CD4-positive, alpha-beta memory T cell (primary cell): ENCODE results near the gene VRTN. TPM values are rescaled to one million over a fixed set of nuclear protein-coding genes. Genes with fewer than 3 reads are reported as not detected.
"Not testable (repeated sequence)": the region's sequence is repeated elsewhere in the genome, so short reads cannot be mapped to it uniquely, and the experiment has no call there.

Source experiments
- CTCF ChIA-PET: fragments of 350-600 bp; sonication (Branson Sonifier 250); formaldehyde crosslinking; loops from one replicate; lab custom pipeline; 2021; ENCODE audit warnings: inconsistent platforms; ENCODE audit not compliant: partially characterized antibody; lab: Charles Lee
- POLR2A ChIA-PET: fragments of 350-600 bp; sonication (Branson Sonifier 250); formaldehyde crosslinking; loops from one replicate; lab custom pipeline; 2021; ENCODE audit not compliant: partially characterized antibody; lab: Charles Lee
- DNase-seq, 5 donors: peaks; one replicate each; pipeline versions ENCODE4 v3.0.0 to v3.0.0-alpha.2; 2020 to 2022; ENCODE audit warnings: mixed read lengths in 1 of 5
- H3K27ac ChIP-seq: one replicate; pipeline ENCODE4 v1.7.0; 2013; ENCODE audit warnings: low read depth, low read length
- H3K27me3 ChIP-seq: 2 replicates; pipeline ENCODE4 v1.7.0; 2013; ENCODE audit warnings: mild to moderate bottlenecking, low read length, moderate library complexity; ENCODE audit not compliant: insufficient read depth
- H3K36me3 ChIP-seq: 2 replicates; pipeline ENCODE4 v1.7.0; 2013; ENCODE audit warnings: mild to moderate bottlenecking, low read length, moderate library complexity; ENCODE audit not compliant: insufficient read depth
- H3K4me1 ChIP-seq: 2 replicates; pipeline ENCODE4 v1.7.0; 2013; ENCODE audit warnings: mild to moderate bottlenecking, low read length, moderate library complexity; ENCODE audit not compliant: insufficient read depth
- H3K4me3 ChIP-seq, 2 donors: one replicate each; pipeline ENCODE4 v1.7.0; 2013; ENCODE audit warnings: low read length in 2 of 2, mild to moderate bottlenecking in 1 of 2
- H3K9me3 ChIP-seq, 2 donors: one replicate each; pipeline ENCODE4 v1.7.0; 2013; ENCODE audit warnings: low read length in 2 of 2, control low read depth in 1 of 2; ENCODE audit not compliant: control insufficient read depth in 1 of 2
- H3K27ac Mint-ChIP-seq, 7 donors: one replicate each; pipeline ENCODE4 v1.8.0; 2020 to 2021; ENCODE audit warnings: mixed read lengths in 7 of 7, mild to moderate bottlenecking in 6 of 7, inconsistent platforms in 3 of 7, moderate library complexity in 3 of 7
- H3K27me3 Mint-ChIP-seq, 2 donors: one replicate each; pipeline ENCODE4 v1.8.0; 2020 to 2021; ENCODE audit warnings: mixed read lengths in 2 of 2
- H3K36me3 Mint-ChIP-seq, 2 donors: one replicate each; pipeline ENCODE4 v1.8.0; 2020 to 2021; ENCODE audit warnings: mixed read lengths in 2 of 2, inconsistent platforms in 1 of 2, mild to moderate bottlenecking in 1 of 2
- H3K4me1 Mint-ChIP-seq, 4 donors: one replicate each; pipeline ENCODE4 v1.8.0; 2020 to 2021; ENCODE audit warnings: mixed read lengths in 4 of 4, mild to moderate bottlenecking in 1 of 4
- H3K4me3 Mint-ChIP-seq, 8 donors: one replicate each; pipeline ENCODE4 v1.8.0; 2020 to 2021; ENCODE audit warnings: mixed read lengths in 8 of 8, mild to moderate bottlenecking in 7 of 8, moderate library complexity in 6 of 8, inconsistent platforms in 3 of 8
- H3K9me3 Mint-ChIP-seq, 8 donors: one replicate each; pipeline ENCODE4 v1.8.0; 2020 to 2021; ENCODE audit warnings: mixed read lengths in 8 of 8, mild to moderate bottlenecking in 5 of 8, inconsistent platforms in 3 of 8, moderate library complexity in 1 of 8
- intact Hi-C: fragments of 100-400 bp; cut with micrococcal nuclease; formaldehyde crosslinking; loops from one replicate; pipeline ENCODE4 v1.15.1; 2023
- polyA plus RNA-seq, 2 donors: library from polyadenylated mRNA; unstranded; fragments of 300-500 nt; fragmentation: Illumina TruSeq; gene quantifications; one replicate each; pipeline ENCODE4 v1.2.3, GENCODE V29; 2021
- total RNA-seq, 2 experiments: library from RNA; stranded (reverse); gene quantifications; one replicate each; pipeline ENCODE4 v1.2.3, GENCODE V29; 2021

Gene VRTN
- total and polyA plus RNA-seq, 4 experiments from 2014 or later: not detected

DNA sequence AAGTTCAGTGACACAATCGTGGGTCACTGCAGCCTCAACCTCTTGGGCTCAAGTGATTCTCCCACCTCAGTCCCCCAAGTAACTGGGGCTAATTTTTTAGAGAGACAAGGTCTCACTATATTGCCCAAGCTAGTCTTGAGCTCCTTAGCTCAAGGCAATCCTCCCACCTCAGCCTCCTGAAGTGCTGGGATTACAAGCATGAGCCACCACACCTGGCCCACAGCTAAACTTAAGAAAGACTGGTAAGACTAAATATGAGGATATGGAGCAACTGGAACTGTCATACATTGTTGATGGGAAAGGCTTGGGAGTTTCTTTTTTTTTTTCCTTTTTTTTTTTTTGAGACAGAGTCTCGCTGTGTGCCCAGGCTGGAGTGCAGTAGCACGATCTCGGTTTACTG is 34.0 kb downstream of the VRTN start:
- Histone ChIP-seq H3K4me1 (no peaks in the 10 kb centered on the region), H3K9me3 (no peaks in the 10 kb centered on the region), H3K4me3 (no peak overlapping the region), H3K36me3 (no peaks in the 10 kb centered on the region), H3K27me3 (no peaks in the 10 kb centered on the region), H3K27ac (no peak overlapping the region)
- CTCF ChIA-PET: no interaction called here
- no peak for DNase-seq
- Mint-ChIP-seq H3K4me3 (no peak overlapping the region), H3K27ac (no peak overlapping the region), H3K9me3 (no peaks in the 10 kb centered on the region), H3K27me3 (peaks cover 0 to 2% of the 10 kb centered on the region in 2 donors), H3K36me3 (no peaks in the 10 kb centered on the region), H3K4me1 (no peaks in the 10 kb centered on the region)
- POLR2A ChIA-PET: no interaction called here
- intact Hi-C loops: no loop called here

GRCh38 chr14:74389980-74390379 is 41.7 kb downstream of the VRTN start:
- Histone ChIP-seq H3K36me3 (no peaks in the 10 kb centered on the region), H3K9me3 (no peaks in the 10 kb centered on the region), H3K27me3 (no peaks in the 10 kb centered on the region), H3K4me3 (no peak overlapping the region), H3K27ac (no peak overlapping the region), H3K4me1 (no peaks in the 10 kb centered on the region)
- intact Hi-C loops: no loop called here
- no peaks in the 10 kb centered on the region for H3K4me1 Mint-ChIP-seq
- ChIA-PET CTCF (no interaction called here), POLR2A (no interaction called here)
- H3K27me3 Mint-ChIP-seq: peaks cover 13 to 16% of the 10 kb centered on the region in 2 donors
- peak overlapping the region in 1 of 7 donors; percentile 78 for H3K27ac Mint-ChIP-seq
- no peaks in the 10 kb centered on the region for H3K9me3 Mint-ChIP-seq
- no peaks in the 10 kb centered on the region for H3K36me3 Mint-ChIP-seq
- DNase-seq: no peak
- H3K4me3 Mint-ChIP-seq: no peak overlapping the region

- H3K4me1 Mint-ChIP-seq, H3K36me3 Mint-ChIP-seq, H3K4me3 Mint-ChIP-seq, CTCF ChIA-PET, H3K27ac Mint-ChIP-seq, POLR2A ChIA-PET, intact Hi-C loops, H3K4me3 ChIP-seq, H3K4me1 ChIP-seq, H3K9me3 Mint-ChIP-seq, DNase-seq, H3K27ac ChIP-seq, H3K27me3 ChIP-seq, H3K9me3 ChIP-seq, H3K36me3 ChIP-seq: not testable (repeated sequence)
- H3K27me3 Mint-ChIP-seq: peaks cover 13 to 17% of the 10 kb centered on the region in 2 donors
These were observed 42.2 kb downstream of the VRTN start for GRCh38 chr14:74390505-74390904.

DNA sequence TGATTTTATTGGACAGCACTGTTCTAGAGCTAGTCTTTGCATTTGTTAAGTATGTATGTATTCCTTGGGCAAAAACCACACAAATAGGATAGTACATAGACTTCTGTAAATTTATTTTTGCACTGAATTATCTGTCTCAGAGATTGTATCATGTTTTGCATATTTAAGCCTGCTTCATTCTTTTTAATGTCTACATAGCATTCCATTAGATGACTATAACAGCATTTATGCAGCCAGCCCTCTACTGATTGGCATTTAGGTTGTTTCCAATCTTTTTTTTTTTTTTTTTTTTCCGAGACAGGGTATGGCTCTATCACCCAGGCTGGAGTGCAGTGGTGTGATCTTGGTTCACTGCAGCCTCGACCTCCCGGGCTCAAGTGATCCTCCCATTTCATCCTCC is 43.2 kb downstream of the VRTN start:
- H3K4me3 Mint-ChIP-seq: no peak overlapping the region
- H3K4me1 Mint-ChIP-seq: no peaks in the 10 kb centered on the region
- no peak overlapping the region for H3K27ac Mint-ChIP-seq
- Histone ChIP-seq H3K27me3 (no peaks in the 10 kb centered on the region), H3K4me3 (no peak overlapping the region), H3K36me3 (no peaks in the 10 kb centered on the region), H3K4me1 (no peaks in the 10 kb centered on the region), H3K27ac (no peak overlapping the region), H3K9me3 (no peaks in the 10 kb centered on the region)
- CTCF ChIA-PET: interaction anchor here (0.7 kb wide), 1 partner anchor 71 kb away, joined by 3 read pairs; no protein-coding TSS in a partner anchor
- POLR2A ChIA-PET: no interaction called here
- no peaks in the 10 kb centered on the region for H3K9me3 Mint-ChIP-seq
- no peaks in the 10 kb centered on the region for H3K36me3 Mint-ChIP-seq
- H3K27me3 Mint-ChIP-seq: peaks cover 13 to 17% of the 10 kb centered on the region in 2 donors
- DNase-seq: no peak
- intact Hi-C loops: no loop called here

DNA sequence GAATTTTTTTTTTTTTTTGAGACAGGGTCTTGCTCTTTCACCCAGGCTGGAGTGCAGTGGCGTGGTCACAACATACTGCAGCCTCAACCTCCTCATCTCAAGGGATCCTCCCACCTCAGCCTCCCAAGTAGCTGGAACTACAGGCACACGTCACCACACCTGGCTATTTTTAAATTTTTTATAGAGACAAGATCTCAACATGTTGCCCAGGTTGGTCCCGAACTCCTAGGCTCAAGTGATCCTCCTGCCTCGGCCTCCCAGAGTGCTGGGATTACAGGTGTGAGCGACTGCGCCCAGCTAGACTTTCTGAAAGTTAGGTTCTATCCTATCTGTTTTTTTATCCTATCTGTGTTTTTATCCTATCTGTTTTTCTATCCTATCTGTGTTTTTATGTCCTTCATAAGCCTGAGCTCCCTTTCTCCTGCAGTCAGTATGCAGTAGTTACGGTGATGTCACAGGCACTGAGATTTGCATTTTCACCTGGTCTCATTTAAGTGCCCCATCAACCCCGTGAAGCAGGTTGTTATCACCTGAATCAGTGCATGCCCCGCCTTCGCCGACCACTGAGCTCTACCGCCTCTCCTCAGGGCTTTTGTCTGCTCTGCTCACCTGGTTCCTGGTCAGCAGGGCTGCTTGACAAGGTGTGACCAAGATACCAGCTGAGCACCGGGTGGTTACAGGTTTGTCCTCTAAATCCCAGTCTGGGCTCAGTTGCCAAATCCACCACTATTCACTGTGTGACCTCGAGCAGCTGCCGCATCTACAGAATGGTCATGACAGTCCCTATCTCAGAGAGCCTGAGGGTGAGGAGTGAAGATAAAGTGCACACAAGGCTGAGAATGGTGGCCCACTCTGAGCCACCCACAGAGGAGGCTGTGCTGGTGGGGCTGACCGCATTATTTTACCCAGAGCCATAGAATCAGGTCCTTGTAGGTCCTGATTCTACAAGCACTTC is 44.6 kb downstream of the VRTN start:
- CTCF ChIA-PET: no interaction called here
- DNase-seq: no peak
- H3K4me3 Mint-ChIP-seq: no peak overlapping the region
- H3K36me3 ChIP-seq: no peaks in the 10 kb centered on the region
- H3K27me3 Mint-ChIP-seq: peaks cover 16 to 19% of the 10 kb centered on the region in 2 donors
- H3K27ac Mint-ChIP-seq: peak overlapping the region in 1 of 7 donors; percentile 6
- H3K4me3 ChIP-seq: no peak overlapping the region
- H3K4me1 ChIP-seq: no peaks in the 10 kb centered on the region
- H3K36me3 Mint-ChIP-seq: no peaks in the 10 kb centered on the region
- no peak overlapping the region for H3K27ac ChIP-seq
- no peaks in the 10 kb centered on the region for H3K27me3 ChIP-seq
- H3K4me1 Mint-ChIP-seq: no peaks in the 10 kb centered on the region
- POLR2A ChIA-PET: no interaction called here
- no peaks in the 10 kb centered on the region for H3K9me3 ChIP-seq
- H3K9me3 Mint-ChIP-seq: no peaks in the 10 kb centered on the region
- intact Hi-C loops: no loop called here

GRCh38 chr14:74394549-74394948 is 46.3 kb downstream of the VRTN start:
- Mint-ChIP-seq H3K4me1 (peaks cover 0 to 4% (median 0%) of the 10 kb centered on the region in 4 donors), H3K4me3 (no peak overlapping the region), H3K9me3 (no peaks in the 10 kb centered on the region), H3K27me3 (peaks cover 16 to 18% of the 10 kb centered on the region in 2 donors), H3K36me3 (no peaks in the 10 kb centered on the region), H3K27ac (no peak overlapping the region)
- intact Hi-C loops: no loop called here
- no peaks in the 10 kb centered on the region for H3K36me3 ChIP-seq
- no peak for DNase-seq
- CTCF ChIA-PET: no interaction called here
- POLR2A ChIA-PET: no interaction called here
- no peaks in the 10 kb centered on the region for H3K4me1 ChIP-seq
- H3K27ac ChIP-seq: no peak overlapping the region
- H3K27me3 ChIP-seq: no peaks in the 10 kb centered on the region
- no peak overlapping the region for H3K4me3 ChIP-seq
- no peaks in the 10 kb centered on the region for H3K9me3 ChIP-seq

DNA sequence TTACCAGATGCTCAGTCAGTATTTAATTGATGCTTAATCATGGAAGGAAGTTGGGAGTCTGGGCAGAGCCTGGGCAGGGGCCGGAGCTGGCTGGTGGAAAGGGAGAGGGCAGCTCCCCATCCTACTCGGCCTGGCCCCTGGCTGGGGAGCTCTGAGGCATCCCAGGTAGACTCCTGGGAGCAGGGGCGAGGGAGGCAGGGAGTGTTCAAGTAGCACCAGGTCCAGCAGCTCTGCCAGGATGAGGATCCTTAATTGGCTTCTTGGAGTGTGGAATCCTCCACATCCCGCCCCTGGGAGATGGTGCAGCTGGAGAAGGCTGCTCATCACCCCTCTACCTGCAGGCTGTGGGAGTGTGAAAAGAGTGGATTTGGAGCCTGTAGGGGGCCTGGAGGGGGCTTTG is 46.8 kb downstream of the VRTN start:
- no peak for DNase-seq
- Histone ChIP-seq H3K9me3 (no peaks in the 10 kb centered on the region), H3K27ac (no peak overlapping the region), H3K27me3 (no peaks in the 10 kb centered on the region), H3K4me1 (no peaks in the 10 kb centered on the region), H3K4me3 (no peak overlapping the region), H3K36me3 (no peaks in the 10 kb centered on the region)
- Mint-ChIP-seq H3K4me3 (no peak overlapping the region), H3K36me3 (no peaks in the 10 kb centered on the region), H3K27ac (no peak overlapping the region), H3K9me3 (no peaks in the 10 kb centered on the region), H3K4me1 (peaks cover 0 to 7% (median 1%) of the 10 kb centered on the region in 4 donors), H3K27me3 (peaks cover 14 to 16% of the 10 kb centered on the region in 2 donors)
- ChIA-PET CTCF (no interaction called here), POLR2A (no interaction called here)
- intact Hi-C loops: no loop called here
